GM21737 (cell line): ENCODE measurements around the gene WNT6.
A peak's percentile ranks its signal among the peaks of the same experiment; 100 is the strongest.

Experiments used
- ATAC-seq: cut with Tn5 transposase; IDR thresholded peaks from one replicate; pipeline ENCODE4 v1.9.1; 2021; ENCODE audit warnings: mild to moderate bottlenecking, moderate library complexity; ENCODE audit not compliant: unreplicated experiment

The WNT6 gene

DNA sequence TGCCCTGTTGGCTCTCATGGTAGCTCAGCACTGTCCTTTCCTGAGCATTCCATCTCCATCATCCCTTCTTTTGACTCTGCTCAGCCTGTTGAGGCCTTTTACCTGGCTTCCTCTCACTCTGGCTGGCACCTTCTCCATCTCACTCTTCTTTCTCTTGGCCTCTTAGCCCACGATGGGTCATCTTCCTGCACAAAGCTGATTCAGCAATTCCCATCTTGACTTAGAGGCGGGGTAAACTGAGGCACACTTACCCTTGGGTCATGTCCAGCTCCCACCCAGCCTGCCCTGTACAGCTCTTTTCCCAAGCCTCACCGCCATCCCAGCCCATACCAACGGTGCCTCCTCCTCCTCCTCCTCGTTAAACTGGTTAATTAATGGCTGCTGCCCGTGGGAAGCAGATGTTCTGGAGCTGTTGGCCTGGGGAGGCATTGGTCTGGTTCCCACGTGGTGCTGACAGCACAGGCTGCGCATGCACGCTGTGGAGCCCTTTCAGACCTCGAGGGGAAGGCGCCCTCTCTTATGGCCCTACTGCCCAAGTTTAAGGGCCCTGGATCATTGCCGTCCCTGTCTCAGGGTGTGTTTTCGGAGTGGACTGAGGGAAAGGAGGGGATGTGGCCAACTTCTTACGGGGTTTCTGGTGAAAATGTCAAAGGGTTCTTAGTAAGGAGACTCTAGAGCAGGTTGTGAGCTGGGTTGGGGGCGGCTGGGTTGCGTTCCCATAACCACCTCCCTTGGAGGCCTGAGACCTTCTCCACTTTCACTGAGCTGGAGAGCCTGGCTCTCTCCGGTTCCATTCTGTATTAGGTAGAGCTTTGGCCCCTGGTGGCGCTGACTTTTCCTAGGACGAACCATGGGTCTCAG lies 31.9 kb downstream of the WNT6 start:
- ATAC-seq, result no peak

DNA sequence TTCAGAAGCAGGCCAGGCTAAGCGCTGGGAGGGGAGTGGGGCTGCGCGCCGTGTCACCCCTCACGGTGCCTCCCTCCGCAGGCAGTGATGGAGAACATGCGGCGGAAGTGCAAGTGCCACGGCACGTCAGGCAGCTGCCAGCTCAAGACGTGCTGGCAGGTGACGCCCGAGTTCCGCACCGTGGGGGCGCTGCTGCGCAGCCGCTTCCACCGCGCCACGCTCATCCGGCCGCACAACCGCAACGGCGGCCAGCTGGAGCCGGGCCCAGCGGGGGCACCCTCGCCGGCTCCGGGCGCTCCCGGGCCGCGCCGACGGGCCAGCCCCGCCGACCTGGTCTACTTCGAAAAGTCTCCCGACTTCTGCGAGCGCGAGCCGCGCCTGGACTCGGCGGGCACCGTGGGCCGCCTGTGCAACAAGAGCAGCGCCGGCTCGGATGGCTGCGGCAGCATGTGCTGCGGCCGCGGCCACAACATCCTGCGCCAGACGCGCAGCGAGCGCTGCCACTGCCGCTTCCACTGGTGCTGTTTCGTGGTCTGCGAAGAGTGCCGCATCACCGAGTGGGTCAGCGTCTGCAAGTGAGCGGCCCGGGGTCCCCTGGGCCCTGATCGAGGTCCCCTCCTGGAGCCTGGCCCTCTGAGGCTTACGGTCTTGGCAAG lies 33.2 kb downstream of the WNT6 start:
- peak; percentile 41 for ATAC-seq

DNA sequence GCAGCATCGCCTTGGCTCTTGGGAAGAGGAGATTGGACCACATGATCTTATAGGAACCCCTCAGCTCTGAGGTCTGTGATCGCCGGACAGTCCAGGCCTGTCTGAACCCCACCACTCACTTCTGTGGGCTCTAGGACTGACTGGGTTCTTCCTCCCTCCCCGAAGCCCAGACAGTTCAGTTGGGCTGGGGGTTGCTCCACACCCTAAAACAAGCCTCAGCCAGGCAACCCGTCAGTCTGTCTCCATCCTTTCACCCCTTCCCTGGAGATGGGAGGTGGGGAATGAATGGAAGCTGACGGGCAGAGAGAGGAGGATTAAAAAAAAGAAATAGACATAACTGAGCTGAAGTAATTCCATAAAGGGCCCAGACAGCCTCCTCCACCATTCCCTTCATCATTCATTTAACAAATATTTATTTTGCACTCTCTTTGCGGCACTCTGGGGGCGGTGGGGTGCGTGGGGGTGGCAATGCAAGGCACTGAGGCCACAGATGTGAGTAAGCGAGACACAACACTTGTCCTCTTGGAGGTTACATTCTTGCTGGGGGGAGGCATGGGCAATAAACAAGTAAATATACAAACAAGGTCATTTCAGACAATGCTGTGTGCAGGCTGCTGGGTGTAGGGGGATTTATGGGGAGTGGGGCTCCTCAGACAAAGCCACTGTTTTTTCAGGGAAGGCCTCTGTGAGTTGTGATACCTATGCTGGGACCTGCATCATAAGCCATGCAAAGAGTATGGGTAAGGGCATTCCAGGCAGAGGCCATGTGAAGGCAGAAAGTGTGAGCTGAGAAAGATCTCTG lies 33.9 kb downstream of the WNT6 start:
- no peak for ATAC-seq

DNA sequence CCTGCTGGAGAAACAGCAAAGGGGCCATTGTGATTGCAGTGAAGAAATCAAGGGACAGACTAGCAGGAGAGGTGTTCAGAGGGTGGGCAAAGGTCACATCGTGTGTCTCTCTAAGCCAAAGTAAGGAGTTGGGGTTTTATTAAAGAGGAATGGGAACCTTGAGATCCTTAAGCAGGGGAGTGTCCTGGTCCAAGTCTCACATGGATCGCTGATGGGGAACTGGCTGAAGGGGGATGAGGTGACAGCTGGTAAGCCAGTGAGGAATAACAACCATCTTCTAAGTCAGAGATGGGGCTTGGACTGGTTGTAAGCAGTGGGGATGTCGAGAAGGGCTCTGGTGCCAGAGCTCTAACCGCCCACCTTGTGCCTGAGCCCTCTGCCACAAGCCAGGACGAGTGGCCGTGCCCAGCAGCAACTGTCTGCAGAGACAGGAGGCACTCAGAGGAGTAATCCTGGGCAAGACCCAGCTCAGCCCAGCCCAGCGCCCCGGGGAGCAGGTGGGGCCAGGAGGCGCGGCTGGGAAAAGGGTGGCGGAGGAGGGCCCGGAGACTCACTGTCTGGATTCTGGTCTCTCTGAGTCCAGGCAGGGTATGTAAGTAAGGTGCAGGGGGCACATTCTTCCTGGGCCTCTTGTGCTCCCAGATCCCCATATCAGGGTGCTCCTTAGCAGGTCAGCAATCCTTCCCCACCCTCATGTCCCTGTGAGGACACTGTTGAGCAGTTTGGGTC lies 34.7 kb downstream of the WNT6 start:
- no peak for ATAC-seq

DNA sequence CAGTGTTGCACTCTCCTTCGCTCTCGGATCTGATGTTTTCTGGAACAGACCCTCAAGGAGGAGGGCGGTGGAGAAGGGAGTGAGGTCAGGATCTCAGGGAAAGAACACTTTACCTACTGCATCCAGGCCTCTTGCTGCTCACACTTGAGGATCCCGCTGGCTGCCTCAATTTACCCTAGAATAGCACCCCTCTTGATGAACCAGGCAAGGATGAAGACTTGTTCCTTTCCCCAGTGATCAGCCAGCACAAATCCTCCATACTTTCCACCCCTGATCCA lies 35.2 kb downstream of the WNT6 start:
- no peak for ATAC-seq

DNA sequence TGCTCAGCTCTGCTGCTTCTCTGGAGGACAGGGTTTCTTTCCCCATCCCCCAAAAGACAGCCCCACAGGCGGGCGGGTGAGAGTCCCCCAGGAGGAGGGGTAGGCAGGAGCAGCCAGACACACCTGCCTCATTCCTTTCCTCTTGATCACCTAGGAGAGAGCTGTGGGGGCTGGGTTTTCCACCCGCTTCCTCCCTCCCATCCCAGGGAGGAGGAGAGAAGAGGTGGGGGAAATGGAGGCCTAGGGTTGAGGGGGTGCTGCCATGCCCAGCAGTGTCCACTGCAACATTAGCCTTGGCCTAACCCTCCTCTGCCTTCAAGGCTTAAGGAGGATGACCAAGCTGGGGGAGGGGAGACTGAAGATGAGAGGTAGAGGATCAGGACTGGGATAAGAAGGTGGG lies 35.7 kb downstream of the WNT6 start:
- ATAC-seq, result no peak

DNA sequence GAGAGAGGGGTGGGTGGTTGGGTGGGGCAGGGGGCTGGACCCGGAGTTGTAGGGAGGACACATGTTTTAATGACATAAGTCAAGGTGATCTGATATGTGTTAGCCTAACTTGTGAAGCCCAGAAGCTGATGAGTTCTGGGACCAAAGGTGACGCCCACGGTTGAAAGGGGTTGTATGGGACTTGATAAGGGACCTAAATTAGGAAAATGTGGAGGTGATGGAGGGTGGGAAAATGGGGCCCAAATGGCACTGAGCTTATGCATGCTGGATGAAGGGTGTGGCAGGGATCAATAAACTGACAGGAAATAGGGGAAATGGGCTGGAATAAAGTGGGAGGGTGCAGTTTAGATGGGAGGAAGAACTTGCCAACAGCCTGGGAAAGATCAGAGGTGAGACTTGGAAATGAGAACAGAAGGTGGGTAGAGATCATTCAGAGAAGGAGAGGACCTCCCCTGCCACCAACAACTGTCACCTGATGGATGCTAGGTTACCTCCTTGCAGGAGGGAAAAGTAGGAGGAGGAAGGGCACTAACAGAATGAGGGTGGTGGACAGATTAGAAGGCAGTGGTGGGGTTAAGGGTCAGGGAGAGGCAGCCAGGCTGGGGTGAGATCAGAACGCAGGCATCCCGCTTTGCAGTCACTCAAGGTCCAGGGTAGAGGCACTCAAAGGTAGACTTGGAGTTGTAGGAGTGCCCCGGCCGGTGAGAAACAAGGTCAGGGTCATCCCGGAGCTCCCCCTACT lies 36.3 kb downstream of the WNT6 start:
- ATAC-seq, result peak; percentile 6

DNA sequence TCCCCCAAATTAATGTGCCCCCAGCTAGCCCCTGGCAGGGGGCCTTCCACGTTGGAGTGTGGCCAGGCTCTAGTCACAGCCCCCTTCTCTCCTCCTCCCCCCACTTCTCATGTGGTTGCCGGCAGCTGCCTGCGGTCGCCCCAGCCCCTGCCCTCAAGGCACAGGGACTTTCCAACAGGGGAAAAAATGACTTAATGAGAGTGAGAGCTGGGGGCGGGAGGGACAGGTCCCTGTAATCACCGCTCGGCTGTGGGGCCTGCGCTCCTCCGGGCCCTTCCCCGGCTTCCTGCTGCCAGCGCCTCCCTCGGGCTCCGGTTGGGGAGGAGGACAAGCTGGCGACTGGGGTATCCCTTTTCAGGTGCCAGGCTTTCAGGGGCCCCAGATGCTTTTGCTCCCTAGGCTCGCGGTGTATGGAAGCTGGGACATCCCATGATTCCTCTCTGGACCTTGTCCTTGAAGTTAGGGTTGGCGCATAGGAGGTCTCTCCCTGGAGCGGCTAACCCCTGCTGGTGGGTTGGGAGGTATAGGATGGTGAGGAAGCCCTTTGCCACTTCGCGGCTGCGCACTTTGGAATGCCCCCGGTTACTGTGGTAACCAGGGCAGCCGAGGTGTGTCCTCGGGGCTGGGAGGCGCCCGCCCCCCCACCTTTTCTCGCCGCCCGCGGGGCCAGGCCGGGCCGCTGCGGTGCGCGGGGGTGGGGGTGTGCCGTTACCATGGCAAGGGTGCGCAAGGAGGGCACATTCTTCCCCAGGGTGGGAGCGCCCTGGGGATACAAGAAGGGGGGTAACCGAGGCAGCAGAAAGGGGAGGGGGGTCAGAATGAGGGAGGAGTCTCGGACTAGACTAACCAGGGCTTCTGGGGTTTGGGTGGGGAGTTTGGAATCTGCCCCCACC lies 37.1 kb downstream of the WNT6 start:
- ATAC-seq, result peak; percentile 54

DNA sequence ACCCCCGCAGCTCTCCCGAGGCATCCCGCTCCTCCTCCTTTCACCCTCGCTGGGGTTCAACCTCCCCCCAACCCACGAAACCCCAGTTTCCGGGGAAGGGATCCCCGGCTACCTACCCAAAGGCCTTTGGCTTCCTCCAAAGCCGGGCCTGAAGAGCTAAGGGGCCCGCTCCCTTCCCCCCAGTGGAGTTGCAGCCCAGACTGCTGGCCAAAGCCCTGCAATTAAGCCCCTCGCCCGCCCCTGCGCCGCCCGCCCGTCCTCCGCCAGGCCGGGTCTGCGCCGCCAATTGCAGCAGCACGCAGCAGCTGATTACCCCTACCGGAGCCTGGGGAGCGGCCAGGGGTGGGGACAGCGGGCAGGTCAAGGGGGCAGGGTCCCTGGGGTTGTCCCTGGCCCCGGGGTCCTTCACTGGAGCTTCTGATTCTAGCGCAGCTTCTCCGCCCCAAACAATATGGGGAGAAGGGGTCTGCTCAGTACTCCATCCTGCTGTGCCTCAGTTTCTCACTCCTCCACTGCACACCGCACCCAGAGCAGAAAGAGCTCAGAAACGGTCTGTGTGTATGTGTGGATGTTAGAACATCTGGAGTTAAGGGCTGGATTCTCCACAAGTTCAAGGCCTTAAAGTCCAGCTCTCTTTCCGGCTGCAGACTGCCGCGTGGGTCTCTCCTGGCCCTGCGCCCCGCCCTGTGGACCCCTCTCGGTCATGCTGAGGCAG lies 37.9 kb downstream of the WNT6 start:
- no peak for ATAC-seq

DNA sequence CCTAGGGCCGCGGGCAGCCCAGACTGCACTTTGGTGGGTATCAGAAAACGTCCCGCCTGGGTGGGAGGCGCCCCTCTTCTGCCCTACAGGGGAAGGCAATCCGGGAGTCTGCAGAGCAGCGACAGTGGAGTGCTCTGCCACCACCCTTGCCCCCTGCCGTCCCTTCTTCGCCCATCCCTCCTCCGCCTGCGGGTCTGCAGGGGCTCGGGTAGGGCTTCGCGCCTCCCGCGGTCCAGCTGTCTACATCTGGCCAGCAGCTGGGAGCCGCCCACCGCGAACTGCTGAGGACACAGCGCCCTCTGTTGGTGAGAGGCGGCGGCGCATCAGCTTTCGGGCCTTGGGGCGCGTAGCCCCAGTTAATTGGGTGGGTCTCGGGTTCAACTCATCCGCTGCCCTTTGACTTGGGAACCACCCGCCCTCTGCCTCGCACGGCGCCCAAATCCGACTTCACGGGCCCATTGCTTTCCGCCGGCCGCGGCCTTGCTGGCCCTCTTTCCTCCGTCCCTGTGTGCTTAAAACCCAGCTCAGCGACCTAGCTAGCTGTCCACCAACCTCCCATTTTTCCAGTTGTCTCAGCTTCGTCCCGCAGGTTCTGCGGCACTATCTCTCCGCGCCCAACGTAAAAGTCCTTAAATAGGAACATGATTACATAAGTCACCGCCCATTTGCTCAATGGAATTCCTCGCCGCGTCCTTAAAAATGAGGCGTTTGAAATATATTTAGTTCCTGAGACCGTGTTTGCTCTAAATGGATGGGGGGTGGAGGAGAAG lies 38.7 kb downstream of the WNT6 start:
- peak; percentile 36 for ATAC-seq

DNA sequence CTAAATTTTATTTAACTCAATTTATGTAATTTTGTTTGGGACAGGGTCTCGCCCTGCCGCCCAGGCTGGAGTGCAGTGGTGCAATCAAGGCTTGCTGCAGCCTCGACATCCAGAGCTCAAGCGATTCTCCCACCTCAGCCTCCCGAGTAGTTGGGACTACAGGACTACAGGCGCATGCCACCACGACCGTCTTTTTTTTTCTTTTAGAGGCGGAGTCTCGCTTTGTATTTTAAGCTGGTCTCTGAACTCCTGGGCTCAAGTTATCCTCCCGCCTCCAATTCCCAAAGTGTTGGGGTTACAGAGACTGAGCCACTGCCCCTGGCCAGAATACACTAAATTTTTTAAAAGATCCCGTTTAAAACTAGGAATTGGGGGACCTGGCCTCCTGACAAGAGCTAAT lies 39.5 kb downstream of the WNT6 start:
- no peak for ATAC-seq

DNA sequence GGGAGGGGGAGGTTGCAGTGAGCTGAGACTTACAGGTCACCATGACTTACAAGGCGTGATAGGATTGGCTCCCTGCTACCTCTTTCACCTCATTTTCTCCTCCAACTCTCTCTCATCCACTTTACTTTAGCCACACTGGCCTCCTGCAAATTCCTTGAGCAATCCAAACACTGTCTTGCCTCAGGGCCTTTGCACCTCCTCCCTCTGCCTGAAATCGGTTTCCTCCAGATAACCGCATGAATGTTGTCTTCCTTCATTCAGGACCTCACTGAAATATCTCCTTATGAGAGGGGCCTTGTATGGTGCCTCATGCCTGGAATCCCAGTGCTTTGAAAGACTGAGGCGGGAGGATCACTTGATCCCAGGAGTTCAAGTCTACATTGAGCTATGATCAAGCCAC lies 42.8 kb downstream of the WNT6 start:
- no peak for ATAC-seq

DNA sequence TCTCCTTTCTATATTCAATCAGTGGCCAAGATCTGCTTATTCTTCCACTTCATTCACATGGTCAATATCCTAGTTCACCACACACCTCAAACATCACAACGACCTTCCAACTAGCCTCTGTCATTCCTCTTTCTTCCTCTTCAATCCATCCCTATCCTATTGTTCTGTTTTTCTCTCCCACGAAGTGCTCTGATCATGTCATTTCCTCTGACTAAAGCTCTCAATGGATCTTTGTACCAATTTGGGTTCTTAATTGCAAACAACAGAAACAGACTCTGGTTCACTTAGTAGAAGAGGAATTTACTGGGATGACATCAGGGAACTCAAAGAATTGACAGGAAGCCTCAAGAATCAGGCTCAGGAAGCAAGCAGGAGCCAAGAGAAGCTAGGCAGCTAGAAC lies 44.6 kb downstream of the WNT6 start:
- no peak for ATAC-seq

DNA sequence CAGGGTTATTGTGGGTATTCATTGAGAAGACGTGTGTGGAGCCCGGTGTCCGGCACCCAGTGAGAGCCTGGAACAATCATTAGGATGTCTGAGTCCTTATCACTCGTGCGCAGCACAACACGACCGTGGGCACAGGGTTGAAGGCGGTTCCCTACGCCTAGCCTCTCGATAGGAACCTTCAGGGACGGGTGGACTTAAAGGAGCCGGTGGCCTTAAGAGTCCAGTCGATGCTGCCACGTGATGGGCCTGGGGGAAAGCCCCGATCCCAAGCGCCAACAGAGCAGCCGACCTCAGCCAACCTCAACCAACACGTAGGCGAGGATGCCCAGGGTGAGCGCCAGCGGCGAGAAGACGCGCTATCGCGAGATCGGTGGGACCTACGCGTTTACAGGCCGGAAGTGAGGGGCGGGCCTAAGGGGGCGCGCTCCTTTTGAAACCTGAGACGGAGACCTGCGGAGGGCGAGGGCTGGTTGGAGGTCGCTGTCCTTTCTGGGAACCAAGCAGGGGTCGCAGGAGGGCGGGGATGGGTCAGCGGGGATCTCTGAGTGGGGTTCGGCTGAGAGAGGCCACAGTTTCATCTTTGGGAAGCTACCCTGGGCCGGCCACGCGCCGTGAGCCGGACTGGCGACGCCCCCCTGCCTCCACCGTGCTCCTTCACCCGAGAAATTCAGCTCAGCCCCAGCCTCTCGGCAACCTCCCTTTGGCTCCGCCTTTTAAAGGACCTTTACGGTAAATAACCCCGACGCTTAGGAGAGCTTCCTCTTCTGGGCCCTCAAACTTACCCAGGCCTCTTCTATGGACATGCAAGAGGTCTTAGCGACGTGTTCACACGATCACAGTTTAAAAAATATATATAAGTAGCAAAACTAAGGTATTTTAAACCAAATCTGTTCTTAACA lies 49.4 kb downstream of the WNT6 start:
- peak; percentile 92 for ATAC-seq

DNA sequence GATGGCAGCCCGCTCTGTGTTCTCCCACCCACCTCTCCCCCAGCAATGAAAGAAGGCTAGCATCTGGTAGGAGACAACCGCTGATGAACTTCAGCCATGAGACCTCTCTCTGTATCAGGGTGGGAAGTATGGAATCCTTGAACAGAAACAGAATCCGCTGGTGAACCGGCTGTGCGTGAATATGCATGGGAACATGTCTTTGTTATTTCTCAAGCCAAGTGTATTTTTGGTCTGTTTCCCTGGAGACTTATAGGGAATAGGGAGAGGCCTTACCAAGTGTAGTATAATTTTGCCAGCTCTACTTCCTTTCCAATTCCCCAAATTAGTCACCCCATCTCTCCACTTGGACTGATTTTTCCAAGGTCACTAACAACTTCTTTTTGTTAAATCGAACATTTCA lies 51.1 kb downstream of the WNT6 start:
- no peak for ATAC-seq

DNA sequence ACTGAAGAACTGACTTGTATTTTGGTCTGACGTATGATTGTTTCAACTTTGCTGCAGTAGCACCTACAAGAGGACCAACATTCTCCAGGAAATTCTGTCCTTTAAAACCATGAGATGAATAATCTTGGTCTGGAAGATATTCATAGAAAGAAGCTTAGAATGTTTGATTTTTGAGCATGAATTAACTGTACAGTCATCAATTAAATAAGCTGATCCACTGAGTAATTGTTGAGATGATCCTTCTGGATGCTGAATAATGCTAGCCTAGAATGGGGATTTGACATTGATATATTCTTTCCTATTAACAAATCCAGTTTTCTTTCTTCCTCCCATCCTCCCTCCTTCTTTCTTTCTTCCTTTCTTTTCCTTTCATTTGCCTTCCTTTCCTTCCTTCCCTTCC lies 60.9 kb downstream of the WNT6 start:
- no peak for ATAC-seq
